Fibroblast of gingiva (primary cell): ENCODE measurements around the gene TPRKB.
"Not testable (repeated sequence)": the region's sequence is repeated elsewhere in the genome, so short reads cannot be mapped to it uniquely, and the experiment has no call there.

ENCODE experiments used
- DNase-seq: peaks from one replicate; pipeline ENCODE4 v3.0.0-alpha.2; 2011; ENCODE audit warnings: low read depth

The TPRKB gene

DNA sequence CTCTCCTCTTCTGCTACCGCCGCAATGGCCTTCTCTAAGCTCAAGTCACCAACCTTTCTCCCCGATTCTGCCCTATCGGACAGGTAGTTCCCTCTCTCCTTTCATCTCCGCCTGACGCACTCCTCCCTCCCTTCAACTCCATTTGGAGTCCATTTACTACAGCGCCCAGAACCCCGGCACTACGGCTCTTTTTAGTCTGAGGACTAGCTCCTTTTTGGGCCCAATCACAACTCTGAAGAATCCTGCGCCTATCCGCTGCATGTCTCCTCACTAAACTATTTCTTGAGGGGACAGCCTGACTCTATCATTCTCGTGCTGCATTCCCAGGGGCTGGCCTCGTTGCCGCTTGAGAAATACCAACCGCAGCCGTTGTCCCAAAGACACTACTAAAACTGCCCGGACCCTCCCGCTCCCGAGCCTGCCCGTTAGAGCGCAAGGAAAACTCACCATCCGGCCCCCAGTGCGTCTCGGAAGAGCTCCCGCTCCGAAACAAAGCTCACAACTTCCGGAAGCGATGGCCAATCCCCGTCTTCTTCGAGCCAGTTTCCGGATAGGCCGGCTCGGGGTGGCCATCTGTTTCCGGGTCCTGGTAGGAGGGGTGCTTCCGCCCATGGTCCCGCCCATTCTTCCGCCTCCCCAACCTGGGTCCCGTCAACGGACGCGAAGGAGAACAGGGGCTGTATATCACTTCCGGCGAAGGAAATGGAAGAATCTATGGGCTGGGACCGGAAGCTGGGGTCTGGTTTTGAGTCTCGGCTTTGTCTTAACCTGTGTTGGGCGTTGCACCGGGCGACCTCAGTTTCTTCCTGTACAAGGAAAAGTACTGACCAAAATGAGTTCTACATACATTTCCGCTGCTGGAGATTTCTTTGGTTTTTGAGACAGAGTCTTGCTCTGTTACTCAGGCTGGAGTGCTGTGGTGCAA is at the start of gene TPRKB:
TPRKB (minus strand) TSS at position 491 of the 925 bp plus-strand sequence. CDS start 2,776 bp downstream, outside the sequence.
- DNase-seq, result peak; percentile 98

DNA sequence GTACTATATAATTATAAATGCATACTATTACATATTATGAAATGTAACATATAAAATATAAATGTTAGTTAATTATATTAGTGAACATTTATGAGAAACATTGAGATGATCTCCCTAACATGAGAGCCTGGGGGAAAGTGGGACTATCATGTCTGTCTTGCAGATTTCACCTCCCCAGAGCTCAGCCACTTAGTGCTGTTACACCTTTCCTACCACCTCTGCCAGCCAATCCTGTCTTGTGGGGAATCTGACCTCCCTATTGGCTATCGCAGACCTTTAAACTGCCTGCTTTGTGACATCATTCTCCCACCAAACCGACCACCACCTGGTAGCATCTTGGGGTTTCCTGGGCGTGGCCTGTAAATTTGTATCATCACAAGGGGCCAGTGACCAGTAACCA is 46.7 kb upstream of the TPRKB start, which contains the start of gene C2orf78:
C2orf78 (plus strand) TSS at position 301 of the 400 bp plus-strand sequence. CDS start 127 bp downstream, outside the sequence.
- not testable (repeated sequence) for DNase-seq

DNA sequence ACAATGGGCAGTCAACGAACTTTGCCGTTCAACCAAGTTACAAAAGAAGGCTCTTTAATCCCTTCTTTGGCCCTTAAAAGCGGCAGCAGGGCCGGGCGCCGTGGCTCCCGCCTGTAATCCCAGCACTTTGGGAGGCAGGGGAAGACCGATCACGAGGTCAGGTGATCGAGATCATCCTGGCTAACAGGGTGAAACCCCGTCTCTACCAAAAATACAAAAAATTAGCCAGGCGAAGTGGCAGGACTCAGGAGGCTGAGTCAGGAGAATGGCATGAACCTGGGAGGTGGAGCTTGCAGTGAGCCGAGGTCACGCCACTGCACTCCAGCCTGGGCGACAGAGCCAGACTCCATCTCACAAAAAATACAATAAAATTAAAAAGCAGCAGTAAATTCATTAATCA is 46.3 kb upstream of the TPRKB start:
- DNase-seq, result not testable (repeated sequence)

DNA sequence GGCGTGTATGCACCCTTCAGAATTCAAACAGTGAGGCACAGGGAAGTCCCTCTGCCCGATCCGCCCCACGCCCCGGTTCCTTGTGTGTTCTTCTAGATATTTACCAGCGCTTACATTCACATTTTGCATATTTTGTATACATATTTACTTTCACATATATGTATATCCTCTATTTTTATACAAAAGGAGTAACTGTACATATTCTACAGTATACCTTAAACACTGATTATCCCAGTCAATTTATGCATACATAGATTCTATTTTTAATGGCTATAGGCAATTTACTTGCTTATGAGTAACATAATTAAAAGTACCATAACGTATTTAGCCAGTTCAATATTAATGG is 43.1 kb upstream of the TPRKB start:
- DNase-seq, result no peak

DNA sequence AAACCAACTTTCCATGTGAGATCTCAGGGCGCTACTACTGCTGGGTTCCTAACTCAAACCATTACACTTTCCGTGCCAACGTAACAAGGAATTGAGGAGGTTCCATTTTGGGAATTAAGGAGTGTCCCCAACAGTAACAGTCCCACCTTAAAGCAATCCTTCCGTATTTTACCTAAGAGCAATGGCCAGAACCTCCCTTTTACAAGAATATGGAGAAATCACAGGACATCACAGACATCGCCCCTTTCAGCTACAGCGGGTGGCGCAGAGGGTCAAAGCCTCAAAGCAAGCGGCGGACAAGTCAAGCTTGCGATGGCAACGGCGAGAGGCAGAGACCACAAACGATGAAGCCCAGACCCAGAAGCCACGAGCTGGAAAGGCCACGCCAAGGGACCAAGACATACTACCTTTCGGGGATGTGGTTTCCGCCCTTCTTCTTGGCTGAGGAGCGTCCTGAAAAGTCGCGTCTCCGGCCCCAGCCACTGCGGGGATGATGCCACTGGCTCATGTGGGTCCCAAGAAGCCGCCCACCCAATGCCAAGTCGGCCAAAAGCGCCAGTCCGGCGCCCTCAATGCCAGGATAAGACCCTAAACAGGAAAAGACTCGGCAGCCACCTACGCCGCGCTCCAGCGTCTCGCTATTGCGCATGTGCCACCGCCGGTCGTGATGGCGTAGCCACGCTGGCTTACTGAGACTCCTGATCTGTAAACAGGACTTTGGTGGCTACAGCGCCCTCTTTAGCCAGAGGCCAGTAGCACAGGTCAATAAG is 42.5 kb upstream of the TPRKB start, which contains the start of gene DUSP11:
DUSP11 (minus strand) TSS at position 637 of the 770 bp plus-strand sequence; CDS start at position 508, 129 bp downstream.
- DNase-seq, result peak; percentile 88

DNA sequence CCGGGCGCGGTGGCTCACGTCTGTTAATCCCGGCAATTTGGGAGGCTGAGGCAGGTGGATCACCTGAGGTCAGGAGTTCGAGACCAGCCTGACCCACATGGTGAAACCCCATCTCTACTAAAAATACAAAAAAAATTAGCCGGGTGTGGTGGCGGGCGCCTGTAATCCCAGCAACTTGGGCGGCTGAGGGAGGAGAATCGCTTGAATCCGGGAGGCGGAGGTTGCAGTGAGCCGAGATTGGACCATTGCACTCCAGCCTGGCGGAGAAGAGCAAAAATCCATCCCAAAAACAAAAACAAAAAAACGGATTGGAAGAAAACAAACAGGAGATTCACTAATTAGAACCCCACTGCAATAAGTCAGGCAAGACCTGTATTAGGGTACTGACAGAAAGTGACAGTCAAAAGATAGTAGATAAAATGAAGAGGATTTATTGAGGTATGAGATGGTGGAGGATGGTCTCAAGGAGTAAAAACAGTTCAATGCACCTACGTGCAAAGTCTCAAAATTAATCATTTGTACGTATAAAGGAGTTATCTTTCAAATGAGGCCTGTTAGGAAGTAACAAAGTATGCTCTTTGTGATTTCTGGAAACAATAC is 41.8 kb upstream of the TPRKB start:
- not testable (repeated sequence) for DNase-seq

DNA sequence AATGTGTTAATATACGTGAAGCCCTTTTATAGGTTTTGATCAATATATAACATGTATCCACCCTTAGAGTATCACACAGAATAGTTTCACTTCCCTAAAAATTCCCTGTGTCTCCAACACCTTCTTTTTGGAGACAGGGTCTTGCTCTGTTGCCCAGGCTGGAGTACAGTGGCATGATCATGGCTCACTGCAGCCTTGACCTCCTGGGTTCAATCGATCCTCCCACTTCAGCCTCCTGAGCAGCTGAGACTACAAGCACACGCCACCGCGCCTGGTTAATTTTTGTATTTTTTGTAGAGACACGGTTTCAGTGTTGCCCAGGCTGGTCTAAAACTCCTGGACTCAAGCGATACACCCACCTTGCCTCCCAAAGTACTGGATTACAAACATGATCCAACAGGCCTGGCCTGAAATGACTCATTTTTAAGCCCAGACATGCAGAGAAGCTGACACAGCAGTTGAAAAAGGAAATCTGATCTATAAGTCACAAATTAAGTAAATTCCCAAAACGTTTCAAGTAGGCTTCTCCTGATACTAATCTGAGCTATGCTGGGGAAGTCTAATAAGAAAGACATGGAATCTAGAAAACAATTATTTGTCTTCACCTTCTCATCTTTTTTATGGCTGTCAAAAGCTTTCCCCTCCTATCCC is 39.8 kb upstream of the TPRKB start:
- peak; percentile 27 for DNase-seq

DNA sequence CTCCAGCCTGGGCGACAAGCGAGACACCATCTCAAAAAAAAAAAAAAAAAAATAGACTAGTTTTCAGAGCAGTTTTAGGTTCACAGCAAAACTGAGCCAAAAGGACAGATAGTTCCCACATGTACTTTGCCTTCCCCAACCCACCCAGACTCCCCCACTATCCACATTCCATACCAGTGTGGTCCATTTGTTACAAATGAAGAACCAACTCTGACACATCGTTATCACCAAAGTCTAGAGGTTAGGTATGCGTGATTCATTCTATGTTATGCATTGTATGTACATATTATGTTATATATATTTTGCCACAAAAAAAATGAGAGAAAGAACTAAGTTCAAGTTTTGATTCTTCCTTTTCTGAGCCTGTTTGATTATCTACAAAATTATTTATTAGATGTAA is 39.2 kb upstream of the TPRKB start:
- no peak for DNase-seq

DNA sequence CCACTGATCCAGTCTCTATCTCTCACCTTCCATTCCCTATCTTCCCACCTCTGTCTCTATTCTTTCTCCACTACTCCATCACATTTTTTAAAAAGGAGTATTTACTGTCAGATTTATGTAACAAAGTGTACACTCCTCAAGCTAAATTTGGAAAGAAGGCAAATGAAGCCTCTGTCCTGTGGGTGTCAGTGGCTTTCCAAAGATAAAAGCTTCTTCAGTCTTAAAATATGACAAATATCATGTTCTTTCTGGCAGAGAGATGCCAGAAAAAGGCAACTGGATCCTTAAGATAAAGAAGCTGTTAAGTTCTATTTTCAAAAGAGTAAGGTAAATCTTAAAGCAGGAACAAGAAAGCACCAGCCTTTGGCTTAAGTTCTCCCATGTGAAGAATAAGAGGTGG is 35.7 kb upstream of the TPRKB start:
- no peak for DNase-seq

DNA sequence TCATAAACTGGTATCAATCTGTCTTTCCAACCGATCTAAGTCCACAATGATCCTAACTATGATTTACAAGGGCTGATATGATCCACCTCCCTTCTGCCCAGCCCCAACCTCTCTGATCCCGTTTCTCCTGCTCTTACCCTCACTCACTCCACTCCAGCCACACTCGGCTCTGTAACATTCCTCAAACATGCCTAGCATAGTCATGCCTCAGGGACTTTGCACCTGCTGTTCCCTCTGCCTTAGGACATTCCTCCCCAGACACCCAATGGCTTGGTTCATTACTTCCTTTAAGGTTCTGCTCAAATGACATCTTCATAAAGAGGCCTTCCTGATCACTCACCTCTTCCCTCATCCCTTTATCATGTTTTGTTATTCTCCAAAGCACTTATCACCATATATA is 33.6 kb upstream of the TPRKB start:
- DNase-seq, result no peak

DNA sequence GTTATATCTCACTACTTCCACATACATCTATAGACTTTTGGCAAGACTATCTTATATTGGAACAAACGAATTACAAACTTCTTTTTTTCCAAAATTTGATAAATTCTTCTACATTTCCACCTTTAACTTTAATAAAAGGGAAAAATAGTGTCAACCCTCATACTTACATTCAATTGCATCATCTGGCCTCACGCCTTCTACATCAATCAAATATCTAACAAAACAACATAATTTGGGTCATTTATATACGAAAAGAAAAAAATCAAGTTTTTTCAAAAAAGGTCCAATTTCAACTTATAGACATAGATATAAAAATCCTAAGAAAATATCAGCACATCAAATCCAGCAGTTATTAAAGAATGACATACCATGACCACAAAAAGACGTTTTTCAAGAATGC is 29.8 kb upstream of the TPRKB start:
- DNase-seq, result no peak

DNA sequence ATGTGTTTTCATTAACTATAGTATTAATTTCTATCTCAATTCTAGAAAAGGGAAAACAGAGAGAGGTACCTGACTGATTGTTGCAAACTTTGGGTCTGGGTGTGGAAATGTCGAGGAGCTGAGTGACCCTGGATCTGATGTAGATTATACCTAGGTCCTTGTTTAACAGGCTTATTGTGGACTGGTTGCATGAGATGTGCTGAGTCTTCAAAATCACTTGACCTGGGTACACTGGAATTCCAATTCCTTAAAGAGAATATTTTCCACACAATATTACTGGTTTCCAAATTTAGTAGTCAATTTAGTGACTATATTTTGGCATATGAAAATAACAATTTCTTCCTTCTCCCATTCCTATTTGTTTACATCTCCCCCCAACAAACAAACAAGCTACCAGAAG is 29.2 kb upstream of the TPRKB start:
- DNase-seq, result no peak

DNA sequence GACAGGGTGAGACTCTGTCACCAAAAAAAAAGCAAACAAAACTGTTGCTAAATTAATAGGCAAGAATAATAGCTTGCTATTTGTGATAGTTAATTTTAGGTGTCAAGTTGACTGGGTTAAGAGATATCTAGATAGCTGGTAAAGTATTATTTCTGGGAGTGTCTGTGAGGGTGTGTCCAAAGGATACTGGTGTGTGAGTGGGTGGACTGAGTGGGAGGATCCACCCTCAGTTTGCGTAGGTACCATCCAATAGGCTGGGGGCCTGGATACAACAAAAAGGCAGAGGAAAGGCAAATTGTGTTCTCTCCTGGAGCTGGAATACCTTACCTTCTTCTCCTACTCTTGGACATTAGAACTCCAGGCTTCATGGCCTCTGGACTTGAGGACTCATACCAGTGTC is 27.8 kb upstream of the TPRKB start:
- DNase-seq, result no peak

DNA sequence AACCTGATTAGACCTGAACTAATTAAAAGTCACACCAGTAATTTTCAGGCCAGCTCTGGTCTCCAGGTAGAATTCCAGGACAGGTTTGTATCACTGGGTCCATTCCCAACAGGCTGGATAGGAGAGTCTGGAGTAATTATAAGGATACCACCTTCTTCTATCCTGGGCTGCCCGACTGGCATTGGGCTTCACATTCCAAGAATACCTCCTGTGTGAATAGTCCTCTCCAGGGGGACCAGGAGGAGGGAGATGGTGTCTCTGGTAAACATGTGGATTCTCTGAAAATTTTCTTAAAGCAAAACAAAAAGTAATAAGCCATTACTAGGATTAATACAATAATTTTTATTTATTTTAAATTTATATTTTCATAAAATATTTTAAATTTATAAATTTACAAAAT is 25.4 kb upstream of the TPRKB start:
- DNase-seq, result no peak

DNA sequence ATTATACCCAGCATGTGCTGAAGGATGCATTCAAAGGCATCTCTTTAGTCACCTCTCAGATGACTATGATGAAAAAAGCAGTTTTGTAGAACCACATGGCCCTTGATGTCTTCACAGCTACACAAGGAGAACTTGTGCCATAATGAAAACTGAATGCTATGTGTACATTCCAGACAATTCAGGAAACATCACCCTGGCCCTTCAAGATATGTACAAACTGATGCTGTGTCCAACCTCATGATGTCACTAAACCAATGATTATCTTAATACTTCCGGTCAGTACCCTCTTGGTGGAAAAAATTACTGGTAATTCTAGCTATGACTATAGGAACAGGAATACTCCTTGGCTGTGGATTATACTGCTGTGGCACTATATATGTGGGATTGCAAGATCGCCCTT is 22.8 kb upstream of the TPRKB start:
- no peak for DNase-seq

DNA sequence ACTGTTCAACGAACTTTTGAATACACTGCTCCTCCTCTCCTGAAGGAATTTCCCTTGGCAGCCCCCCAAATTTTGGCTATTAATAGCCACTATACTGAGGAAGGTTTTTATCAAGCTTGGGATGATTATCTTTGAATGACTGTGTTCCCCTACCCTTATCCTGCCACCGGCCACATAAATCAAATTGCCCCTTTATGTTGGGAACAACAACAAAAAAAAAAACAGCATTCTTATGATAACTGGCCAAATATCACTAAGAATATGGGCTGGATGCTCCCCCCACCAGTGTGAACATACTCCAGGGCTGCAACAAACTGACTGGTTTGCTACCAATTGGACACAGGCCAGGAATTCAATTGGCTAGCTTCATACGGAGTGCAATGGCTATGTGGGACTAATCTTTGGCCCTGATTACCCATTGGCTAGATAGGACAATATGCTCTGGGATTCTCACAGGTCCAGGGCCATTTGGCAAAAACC is 22.2 kb upstream of the TPRKB start:
- DNase-seq, result peak; percentile 14

DNA sequence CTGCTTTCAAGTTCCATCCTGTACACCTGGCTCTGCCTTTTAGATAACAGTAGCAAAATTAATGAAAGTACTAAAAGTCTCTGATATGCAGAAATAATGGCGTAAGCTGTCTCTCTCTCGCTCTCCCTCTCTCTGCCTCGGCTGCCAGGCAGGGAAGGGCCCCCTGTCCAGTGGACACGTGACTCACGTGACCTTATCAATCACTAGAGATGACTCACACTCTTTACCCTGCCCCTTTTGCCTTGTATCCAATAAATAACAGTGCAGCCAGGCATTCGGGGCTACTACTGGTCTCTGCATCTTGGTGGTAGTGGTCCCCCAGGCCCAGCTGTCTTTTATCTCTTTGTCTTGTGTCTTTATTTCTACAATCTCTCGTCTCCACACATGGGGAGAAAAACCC is 17.2 kb upstream of the TPRKB start:
- DNase-seq, result not testable (repeated sequence)

DNA sequence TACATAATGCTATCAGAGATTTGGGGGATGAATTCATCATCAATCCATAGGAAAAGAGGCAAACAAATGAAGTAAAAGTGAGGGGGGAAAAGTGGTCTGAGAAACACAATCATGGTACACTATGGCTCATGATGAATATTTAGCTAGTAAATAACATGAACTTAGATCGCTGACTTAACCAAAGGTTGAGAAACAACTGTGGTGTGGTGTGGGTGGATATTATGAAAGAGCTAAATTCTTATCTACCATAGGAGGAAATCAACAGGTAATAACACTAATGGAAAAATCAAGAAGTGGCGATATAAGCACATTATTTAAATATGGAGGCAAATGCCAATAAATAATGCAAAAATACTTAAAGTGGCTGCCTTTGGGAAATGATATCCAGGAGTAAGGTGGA is 12.2 kb upstream of the TPRKB start:
- no peak for DNase-seq

DNA sequence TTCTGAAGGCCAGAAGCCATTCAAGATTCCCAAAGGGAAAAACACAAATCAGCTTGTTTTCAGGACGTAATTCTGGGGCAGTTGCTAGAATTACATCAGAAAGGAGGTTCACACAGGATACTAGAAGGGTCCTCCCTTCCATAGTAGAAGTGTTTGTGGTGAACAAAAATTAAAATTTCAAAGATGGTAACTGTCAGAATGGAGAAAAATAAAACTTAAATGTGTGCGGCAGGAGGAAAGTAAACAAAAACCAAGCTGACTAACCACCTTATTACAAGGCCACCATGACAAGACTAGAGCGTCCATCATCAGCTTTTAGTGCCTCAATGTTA is 9.7 kb upstream of the TPRKB start:
- no peak for DNase-seq

DNA sequence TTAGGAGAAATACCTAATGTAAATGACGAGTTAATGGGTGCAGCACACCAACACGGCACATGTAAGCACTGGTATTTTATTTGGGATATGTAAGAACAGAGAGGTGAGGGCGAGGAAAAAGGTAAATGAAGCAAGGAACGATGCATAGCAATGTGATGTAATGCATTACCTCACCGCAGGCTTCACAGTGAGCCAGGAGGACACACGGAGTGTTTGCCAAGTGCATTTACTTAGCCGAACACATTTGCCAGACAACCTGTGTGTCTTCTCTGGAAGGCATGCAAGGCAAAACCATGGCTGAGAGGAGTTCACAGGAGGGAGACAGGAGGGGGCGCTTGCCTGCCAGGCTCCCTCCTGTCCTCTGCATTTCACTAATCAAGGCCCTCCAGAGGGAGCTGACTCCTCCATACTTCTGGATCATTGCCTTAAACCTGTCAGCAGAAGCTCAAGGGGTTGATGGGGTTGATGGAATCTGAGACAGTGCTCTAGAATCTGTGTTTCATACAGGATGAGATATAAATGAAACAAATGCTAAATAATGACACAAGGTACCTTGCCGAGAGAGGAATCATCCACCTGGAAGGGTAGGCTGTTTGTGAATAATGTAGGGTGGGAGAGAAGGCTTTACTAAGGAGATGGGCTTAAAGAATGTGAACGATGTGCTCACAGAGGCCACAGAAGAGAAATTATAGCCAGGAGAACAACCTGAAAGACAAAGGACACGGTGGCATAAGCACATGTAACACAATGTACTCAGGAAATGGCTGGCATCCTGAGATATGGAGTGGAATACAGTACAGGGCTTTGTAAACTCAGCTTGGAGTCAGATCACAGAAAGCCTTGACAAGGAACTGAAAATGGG is 9.1 kb upstream of the TPRKB start:
- no peak for DNase-seq

DNA sequence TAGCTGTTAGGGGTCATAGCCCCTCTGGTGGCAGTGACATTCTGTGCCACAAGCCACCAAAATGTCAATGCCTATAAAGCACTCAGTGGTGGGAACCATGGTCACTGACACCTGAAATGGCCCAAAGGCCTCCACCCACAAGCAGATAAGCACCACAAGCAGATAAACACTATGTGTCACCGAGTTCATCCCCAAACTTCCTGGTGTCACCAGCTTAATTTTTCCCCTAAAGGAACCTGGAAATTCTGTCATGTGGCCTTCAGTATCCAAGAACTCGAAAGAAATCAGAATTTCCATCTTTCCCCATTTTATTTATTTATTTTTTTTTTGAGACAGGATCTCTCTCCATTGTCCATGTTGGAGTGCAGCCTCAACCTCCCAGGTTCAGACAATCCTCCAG is 3.6 kb upstream of the TPRKB start:
- DNase-seq, result no peak
